NOMO-1 (cell line): ENCODE data around the gene MAPT.
"Not testable (repeated sequence)": the region's sequence is repeated elsewhere in the genome, so short reads cannot be mapped to it uniquely, and the experiment has no call there.

Experiments
- DNase-seq, 2 experiments: peaks; one replicate each; lab custom pipeline; 2025; ENCODE audit not compliant: unreplicated experiment in 2 of 2; lab: John Stamatoyannopoulos, UW

Gene MAPT

DNA sequence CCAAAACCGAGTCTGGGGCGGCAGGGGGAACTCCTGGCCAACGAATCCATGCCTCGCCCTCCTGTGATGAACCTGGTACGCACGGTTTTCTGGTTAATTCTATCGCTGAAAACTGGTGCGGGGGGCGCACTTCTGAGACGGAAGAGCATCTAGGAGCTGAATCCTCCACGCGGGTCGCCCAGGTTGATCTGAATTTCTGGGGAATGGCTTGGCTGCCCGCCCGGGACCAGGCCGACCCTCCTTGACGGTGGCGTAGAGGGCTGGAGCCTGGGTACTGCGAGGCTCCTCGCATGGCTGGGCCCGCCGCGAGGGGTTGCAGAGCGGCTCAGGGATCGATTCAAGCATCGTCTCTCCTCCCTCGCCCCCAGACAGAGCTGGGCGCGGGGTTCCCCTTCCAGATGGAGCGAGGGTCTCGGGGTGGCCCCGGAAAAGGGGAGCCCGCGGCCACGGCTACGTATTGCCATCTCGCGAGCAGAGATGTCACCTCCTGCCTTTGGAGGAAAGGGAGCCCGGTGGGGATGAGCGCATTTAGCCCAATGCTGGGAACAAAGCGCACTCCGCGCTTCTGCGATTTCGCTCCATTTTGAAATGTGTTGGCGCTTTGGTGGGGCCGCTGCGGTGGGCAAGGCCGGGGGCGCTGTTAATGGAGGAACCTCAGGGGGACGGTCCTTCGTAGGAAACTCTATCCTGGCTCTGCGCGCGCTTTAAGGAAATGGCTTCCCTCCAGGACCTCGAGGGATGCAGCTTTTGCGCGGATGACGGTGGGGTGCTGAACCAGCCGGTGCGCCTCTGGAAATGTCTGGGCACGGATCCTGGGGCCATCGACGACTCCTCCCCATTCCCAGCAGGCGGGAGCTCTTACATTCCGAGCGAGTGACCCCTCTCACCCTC, 2.7 kb downstream of the MAPT start:
- DNase-seq: no peak

DNA sequence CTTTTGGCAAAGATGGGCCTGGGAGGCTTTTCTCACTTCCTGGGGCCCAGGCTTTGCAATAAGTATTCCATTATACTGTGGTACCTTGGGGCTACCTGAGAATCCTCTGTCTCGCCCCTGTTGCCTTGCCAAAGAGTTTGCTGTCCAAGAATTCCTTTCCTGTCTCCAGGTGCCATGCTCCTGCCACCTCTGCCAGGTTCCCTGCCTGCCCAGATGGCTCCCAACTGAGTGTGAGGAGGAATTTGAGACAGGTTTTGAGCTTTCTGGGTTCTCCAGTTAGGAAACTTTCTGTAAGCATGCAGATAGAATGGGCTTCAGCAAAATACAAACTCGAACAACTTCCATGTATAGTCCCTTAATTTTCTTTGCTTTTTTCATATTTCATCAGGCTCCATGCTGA, 5.8 kb downstream of the MAPT start:
- DNase-seq: no peak

DNA sequence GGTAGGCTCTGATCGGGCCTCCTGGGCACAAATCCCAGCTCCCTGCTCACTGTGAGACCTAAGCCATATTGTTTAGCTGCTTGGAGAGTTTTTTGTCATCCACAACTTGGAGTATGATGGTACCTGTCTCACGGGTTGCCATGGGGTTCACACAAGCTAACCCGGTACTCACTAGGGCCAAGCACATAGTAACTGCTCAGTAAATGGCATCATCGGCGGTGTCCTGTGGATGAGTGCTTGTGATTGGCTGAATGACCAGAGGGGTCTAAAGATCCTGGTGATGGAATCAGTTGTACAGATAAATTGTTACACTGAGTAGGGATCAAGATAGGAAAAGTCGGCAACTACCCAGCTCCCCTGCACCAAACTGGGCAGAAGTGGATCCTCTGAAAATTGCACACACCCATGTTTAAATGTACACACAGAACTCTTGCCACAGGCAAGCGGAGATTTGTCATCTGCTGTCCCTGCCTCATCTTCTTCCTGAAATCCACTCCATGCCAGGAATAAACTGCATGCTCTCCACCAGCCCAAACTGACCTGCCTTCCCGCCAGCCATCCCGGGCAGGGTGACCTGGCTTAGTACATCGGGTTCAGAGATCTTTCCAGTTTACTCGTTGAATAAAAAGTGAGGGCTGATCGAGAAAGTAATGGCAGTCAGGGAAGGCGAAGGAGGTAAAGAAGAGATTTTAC, 6.5 kb downstream of the MAPT start:
- no peak for DNase-seq

DNA sequence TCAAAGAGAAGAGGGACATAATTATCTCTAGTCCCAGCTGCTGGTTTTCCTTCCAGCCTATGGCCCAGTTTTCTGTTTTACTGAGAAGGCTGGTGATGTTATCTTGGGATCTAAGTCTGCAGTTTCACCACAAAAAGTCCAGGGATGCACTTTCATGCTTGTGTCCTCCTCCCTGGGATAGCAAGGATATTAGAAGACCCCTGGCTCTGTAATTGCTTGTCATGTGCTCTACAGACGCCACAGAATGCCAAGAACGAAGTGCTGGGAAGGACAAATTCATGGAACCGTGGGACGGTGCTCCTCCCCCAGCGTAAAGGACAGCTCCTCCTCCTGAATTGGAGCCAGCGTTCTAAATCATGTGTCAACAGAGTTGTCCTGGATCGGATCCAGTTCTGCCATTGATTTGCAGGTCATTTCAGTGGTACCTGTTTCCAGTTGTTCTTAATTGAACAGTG, 8.6 kb downstream of the MAPT start:
- DNase-seq: no peak

DNA sequence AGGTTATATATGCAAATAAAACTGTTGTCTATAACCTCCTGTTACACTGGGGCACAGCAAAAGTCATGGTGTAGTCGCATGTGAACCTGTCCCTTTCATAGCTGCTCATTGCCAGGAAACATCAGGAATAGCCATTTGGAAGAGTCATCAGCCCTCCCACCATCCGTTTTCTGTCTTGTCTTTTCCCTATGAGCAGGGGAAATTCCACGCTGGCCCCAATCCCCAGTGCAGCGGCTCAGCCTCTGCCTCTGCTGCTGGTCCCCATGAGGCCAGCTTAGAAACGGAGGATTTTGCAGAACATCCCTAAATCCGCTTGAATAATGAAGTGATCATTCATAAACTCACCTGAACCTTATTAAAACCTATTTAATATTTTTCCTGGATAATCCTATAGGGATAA, 10.5 kb downstream of the MAPT start:
- DNase-seq: no peak

DNA sequence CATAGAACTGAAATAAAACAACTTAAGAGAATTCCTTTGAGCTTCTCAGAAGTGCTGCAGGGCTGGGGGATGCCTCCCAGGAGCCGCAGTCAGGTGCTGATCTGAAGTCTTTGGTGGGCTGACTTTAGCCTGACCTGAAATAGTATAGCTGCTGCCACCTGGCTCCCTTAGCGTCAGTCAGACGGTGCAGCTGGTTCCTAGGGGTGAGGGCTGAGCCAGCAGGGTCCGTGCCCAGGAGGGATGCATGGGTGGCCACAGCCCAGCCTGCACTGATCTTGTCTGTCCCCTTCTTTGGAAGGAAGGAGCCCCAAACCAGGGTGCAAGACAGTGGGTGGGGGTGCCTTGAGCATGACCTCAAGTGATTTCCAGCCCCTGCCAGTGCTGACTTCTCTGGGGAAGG, 11.5 kb downstream of the MAPT start:
- DNase-seq: no peak

DNA sequence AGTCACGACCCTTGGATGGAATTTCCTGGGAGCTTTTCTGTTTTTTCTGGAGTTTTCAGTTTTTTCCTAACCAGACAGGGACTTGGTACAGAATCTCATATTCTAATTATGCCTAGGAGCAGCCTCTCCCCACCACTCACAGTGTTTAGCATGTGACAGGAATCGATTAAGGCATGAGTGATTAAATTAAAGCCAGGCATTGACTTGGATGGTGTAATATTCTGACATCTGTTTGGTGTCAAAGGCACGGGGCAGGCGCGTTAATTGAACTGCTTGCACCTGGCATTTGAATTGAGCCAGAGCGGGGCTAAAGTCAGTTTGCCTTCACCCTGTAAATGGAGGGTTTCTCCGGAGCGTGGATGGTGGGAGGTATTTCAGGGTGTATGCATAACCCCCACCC, 11.9 kb downstream of the MAPT start:
- no peak for DNase-seq

DNA sequence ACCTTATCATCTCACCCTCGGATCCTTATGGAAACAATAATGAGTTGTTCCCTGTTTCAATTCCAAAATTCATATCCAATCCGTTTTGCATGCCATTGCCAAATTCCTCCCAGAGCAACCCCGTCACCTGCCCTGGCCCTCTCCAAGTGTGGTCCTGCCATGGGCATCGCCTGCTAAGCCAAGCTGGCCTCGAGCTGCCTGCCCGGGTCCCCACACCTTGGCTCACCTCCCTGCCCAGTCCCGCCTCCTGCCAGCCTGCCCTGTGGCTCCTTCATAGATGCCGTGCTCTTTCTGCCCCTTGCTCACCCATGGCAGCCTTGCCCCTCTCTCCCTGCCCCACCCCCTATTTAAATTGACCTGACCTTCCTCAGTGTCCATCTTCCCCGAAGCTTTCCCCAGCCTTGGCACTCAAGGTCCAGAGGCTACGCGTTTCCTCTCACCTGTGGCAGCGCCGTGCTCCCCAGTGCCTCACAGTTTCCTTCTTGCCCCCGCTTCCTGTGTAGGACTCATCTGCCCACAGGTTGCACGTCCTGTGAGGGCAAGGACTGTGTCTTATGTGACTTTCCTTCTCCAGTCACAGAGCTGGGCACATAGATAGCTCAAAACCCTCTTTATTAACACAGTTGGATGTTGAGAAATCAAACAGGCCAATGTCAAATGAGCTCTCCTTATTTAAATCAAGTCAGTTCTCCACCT, 12.7 kb downstream of the MAPT start:
- no peak for DNase-seq

DNA sequence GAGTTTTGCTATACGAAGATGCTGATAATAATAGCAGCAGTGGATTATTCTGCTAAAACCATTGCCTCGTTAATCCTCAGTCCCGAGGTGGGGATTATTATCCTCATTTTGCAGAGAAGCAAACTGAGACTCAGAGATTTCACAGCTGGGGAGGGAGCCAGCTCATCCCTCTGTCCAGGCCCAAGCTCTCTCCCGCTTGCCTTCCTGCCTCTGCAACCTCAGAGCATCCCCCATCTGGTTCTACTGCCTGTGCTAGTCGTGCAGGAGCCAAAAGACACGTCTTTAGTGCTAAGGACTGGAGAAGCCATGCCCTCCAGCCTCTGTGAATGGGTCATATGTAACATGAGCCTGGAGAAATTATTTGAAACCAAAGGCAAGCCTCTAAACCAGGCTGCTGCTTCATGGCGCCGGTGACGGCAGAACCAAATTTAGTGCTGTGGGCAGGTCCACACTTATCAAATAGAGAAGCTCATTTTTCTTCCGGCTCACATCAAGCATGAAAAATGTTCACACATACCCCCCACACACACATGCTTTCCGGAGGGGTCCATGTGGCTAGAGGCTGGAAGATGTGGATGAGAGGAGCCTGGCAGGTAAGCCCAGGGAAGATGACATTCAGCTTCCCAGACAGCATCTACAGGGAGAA, 13.5 kb downstream of the MAPT start:
- DNase-seq: no peak

DNA sequence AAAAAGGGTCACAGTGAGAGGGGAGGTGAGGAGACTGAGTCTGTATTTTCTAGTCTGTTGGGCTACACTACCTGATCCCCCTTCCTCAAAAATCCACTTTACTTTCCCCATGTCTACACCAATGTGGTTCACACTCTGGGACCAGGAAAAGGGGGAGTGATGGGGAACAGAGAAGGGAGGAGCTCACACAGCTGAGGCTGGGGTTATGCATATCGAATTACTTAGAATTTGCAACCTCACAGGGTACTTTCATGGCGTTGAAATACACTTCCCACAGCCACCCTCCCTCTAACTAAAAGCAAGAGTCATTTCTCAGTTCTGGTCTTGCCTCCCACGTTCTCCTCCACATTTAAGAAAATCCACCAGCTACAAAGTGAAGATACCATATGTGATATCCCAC, 14.1 kb downstream of the MAPT start:
- DNase-seq: no peak

DNA sequence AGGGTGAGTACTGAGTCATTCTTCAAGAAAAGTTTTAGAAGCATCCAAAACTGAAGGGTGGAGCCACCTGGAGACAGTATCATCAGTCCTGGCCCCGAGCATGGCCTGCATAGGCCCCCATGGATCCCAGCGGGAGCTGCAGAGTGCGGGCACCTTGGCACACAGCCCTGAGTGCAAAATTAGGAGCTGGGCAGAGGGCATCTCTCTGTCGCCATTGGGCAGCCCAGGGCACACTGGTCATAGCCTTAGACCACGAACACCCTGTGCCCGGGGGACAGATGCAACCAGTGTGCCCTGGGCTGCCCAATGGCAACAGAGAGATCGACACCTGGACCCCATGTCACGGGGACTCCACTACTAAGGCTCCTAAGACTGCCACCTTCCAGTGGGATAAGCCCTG, 14.6 kb downstream of the MAPT start:
- no peak for DNase-seq

DNA sequence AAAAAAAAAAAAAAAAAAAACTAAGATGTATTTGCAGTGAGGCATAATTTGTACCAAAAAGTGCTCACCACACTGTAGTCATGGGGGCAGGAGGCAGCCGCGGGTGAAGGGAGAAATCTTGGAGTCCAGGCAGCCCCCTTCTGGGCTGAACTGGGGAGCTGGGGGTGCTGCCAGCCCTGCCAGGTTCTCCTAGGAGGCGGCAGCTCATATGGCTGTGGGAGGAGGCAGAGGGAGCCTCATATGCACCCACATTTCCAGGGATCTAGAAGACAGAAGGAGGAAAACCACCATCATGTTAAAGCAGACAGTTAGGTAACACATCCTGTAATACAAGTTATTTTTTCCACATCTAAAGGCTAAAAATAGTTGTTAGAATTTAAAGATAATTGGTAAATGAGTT, 16.3 kb downstream of the MAPT start:
- DNase-seq: no peak

DNA sequence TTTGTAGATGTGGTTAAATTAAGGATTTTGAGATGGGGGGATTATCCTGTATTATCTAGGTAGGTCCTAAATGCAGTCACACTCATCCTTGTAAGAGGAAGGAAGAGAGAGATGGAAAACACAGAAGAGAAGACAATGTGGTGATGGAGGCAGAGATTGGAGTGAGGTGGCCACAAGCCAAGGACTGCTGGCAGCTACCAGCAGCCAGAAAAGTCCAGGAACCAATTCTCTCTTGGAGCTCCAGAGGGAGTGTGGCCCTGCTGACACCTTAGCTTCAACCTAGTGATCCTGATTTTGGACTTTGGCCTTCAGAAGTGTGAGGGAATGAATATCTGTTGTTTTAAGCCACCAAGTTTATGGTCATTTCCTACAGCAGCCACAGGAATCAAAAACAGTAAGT, 18.0 kb downstream of the MAPT start:
- DNase-seq: no peak

DNA sequence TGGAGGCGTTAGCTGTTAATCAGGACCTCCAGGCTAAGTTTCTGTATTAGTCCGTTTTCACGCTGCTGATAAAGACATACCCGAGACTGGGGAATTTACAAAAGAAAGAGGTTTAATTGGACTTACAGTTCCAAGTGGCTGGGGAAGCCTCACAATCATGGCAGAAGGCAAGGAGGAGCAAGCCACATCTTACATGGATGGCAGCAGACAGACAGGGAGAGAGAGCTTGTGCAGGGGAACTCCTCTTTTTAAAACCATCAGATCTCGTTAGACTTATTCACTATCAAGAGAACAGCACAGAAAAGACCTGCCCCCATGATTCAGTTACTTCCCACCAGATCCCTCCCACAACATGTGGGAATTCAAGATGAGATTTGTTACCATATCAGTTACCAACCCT, 18.7 kb downstream of the MAPT start:
- not testable (repeated sequence) for DNase-seq

DNA sequence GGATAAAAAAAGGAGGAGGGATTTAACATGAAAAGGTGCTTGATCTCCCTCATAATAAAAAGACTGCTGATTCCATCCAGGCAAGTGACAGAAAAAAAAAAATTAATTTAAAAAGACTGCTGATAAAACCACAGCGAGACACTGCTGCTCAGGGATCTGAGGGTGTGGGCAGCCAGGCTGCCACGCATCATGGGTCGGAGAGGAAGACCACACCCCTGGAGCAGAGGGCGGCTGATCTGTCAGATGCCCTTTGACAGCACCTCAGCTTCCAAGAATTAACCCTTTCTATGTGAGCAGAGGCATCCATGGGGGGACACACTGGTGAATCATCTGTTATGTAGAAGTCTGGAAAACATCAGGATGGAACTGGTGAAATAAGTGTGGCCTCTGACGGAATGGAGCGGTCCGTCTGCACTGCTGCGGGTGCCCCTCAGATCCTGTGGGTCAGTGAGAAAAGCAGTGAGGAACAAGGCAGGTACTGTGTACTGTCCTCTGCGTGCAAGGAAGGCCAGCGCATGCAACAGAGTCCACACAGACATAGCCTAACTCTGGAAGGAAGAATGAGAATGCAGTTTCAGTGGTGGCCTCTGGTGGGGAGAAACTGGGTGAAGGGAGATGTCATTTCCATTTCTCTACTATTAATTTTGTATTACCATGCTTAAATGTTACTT, 19.8 kb downstream of the MAPT start:
- no peak for DNase-seq

DNA sequence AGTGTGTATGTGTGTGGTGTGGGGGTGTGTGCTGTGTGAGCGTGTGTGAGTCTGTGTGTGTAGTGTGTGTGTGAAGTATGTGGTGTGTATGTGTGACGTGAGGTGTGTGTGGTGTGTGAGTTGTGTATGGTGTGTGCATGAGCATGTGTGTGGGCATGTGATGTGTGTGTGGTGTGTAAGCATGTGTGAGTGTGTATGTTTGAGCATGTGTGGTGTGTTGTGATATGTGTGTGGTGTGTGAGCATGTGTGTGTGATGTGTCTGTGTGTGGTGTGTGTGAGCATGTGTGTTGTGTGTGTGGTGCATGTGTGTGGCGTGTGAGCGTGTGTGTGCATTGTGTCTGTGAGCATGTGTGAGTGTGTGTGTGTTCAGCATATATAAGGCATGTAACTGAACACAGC, 20.9 kb downstream of the MAPT start:
- no peak for DNase-seq

DNA sequence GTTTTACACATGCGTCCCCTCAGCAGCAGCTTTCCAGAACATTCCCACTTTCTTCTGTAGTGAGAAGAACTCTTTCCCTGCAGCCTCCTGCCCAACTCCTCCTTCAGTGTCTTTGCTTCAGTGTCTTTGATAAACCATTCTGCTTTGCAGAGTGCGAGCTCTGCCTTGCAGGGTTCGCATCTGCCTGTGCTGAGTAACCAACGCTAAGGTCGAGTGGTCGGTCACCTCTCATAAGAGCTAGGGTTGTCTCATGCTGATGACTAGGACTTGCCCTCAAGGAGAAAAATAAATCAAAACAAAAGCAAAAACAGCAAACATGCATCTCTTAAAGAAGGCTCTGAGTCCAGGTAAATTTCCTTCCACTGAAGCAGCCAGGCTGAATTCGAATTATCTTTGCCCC, 22.7 kb downstream of the MAPT start:
- DNase-seq: no peak

DNA sequence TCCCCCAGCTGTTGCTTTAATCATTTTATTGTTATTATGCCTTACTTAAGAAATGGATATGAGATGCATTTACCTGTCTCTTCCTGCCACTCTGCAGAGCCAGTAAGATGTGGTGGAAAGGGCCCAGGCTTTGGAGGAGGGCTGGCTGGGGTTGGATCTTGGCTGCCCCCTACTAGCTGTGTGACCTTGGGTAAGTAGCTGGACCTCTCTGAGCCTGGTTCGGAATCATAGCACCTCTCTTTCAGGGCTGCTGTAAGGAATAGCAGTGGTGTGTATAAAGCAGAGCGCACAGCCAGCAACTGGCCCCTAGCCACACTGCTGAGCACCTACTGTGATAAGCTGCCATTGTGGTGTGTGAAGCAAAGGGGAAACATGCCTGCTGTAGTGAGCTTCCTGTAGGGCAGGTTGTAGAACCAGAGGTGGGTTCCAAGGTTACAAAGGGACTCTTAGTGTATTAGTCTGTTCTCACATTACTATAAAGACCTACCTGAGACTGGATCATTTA, 23.9 kb downstream of the MAPT start:
- no peak for DNase-seq

DNA sequence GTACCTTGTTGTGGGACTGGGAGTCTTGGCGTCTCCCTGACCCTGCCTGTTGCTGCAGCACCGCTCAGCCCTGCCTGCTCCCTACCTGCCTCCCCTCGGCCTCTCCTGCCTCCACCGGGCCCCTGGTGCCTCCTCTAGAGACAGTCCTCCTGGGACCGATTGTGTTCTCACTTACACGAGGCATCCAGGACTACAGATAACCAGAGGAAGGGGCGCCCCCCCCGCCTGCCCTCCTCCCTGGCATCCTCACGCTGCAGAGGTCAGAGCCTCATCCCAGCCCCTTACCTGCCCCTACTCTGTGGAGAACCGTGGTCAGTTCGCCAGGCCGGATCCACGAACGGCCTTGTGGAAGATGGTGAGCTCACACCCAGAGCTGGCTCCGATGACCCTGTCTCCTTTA, 24.8 kb downstream of the MAPT start:
- no peak for DNase-seq

DNA sequence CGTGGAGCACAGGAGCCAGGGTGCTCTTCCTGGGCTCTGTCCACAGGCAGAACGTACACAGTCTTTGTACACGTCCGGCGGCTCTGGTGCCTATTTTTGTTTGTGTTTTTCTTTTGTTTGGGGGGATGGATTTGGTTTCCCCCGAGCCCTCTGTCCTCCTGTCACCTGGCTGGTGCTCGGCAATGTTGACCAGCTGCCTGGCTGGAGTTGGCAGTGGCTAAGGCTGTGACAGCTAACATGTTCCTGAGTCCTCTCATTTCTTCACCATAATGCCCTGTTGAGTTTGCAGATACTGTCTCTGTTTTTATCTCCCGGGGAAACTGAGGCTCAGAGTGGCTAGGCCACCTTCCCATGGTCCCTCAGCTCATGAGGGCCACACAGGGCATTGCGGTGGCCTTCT, 25.7 kb downstream of the MAPT start:
- no peak for DNase-seq
